ENCODE measurements around the gene GOLGA6B. TPM values are rescaled to one million over a fixed set of nuclear protein-coding genes. Genes with fewer than 3 reads are reported as not detected.
"Not testable (repeated sequence)": the region's sequence is repeated elsewhere in the genome, so short reads cannot be mapped to it uniquely, and the experiment has no call there.

The GOLGA6B gene
- total RNA-seq, 1 donor from 2014 or later = not detected

- ATAC-seq = not testable (repeated sequence)
Measured at GRCh38 chr15:72665706-72666105, 11.2 kb downstream of the GOLGA6B start.

- not testable (repeated sequence) for ATAC-seq
Measured at GRCh38 chr15:72669803-72670202, 15.3 kb downstream of the GOLGA6B start.

GRCh38 chr15:72670656-72671352 lies 16.3 kb downstream of the GOLGA6B start:
- ATAC-seq = peak; percentile 87

- no peak for ATAC-seq
Measured at GRCh38 chr15:72671525-72671924, 17.0 kb downstream of the GOLGA6B start.

- ATAC-seq = no peak
Measured at GRCh38 chr15:72676838-72677237, 22.3 kb downstream of the GOLGA6B start.

- no peak for ATAC-seq
Measured at GRCh38 chr15:72680931-72681330, 26.4 kb downstream of the GOLGA6B start.

- ATAC-seq = no peak
Measured at GRCh38 chr15:72682772-72683171, 28.3 kb downstream of the GOLGA6B start.

GRCh38 chr15:72685301-72685924 lies 30.9 kb downstream of the GOLGA6B start:
- ATAC-seq = no peak

- ATAC-seq = peak; percentile 96
Measured at GRCh38 chr15:72685925-72686794, 31.7 kb downstream of the GOLGA6B start, which contains the start of the genes BBS4 and HIGD2B. Gene BBS4, plus strand, starts transcription at chr15:72686207. Its CDS starts 21 bp downstream, at chr15:72686228. Gene HIGD2B, minus strand, starts transcription at chr15:72686182. Its CDS starts 9,808 bp downstream, at chr15:72676374.

- no peak for ATAC-seq
Measured at GRCh38 chr15:72688697-72689096, 34.2 kb downstream of the GOLGA6B start.

- ATAC-seq = no peak
Measured at GRCh38 chr15:72690938-72691337, 36.4 kb downstream of the GOLGA6B start.

- ATAC-seq = no peak
Measured at GRCh38 chr15:72698938-72699337, 44.4 kb downstream of the GOLGA6B start.

- peak; percentile 81 for ATAC-seq
Measured at GRCh38 chr15:72700076-72700475, 45.6 kb downstream of the GOLGA6B start.

GRCh38 chr15:72706266-72706665 lies 51.8 kb downstream of the GOLGA6B start:
- ATAC-seq = no peak

GRCh38 chr15:72708551-72709303 lies 54.2 kb downstream of the GOLGA6B start:
- ATAC-seq = not testable (repeated sequence)

Other genes starting within 250 kb of the GOLGA6B start
- 98.7 TPM for gene ARIH1, start 180.4 kb upstream of the GOLGA6B start, total RNA-seq
- not detected for gene HIGD2B, start 31.5 kb downstream of the GOLGA6B start, total RNA-seq
- 7.7 TPM for gene BBS4, start 31.5 kb downstream of the GOLGA6B start, total RNA-seq
- gene ADPGK, start 129.1 kb downstream of the GOLGA6B start, total RNA-seq = 23.4 TPM

All from esophagus mucosa (tissue), 1 donor.